ENCODE results near the gene HOXC6. TPM values are rescaled to one million over a fixed set of nuclear protein-coding genes. Genes with fewer than 3 reads are reported as not detected.

Gene HOXC6
- total RNA-seq, 1 donor from 2014 or later = not detected

DNA sequence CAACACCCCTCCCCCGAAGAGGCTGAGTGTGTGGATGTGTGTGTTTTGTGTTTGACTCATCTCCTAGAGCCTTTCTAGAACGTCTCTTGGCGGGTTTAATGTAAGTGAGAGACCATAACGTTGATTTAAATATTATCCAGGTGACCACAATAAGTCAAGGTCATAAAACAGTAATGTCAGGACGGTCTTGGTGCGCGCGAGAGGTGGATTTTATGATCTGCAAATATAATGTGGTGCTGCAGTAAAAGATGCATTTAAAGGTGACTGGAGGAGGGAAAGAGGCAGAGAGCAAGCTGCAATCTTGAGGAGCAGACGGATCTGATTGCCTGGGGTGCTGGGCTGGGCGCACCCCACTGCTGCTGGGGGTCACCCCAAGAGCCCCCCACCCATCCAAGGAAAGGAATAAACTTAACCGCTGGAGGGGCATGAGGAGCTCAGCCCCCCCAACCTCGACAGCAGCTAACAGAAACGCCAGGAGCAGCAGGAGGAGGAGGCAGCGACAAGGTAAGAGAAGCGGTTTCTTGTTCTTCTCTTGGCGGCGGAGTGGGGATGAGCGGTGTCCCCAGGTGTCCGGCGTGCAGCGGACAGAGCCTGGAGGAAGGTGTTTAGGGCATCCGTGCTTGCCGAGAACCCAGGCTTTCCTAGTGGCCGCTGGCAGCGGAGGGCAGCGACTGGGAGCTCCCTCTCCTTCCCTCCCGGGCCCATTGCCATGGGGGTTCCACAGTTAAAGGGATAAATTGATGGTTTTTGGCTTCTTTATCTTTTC is 37.7 kb upstream of the HOXC6 start:
- no peak overlapping the region for H3K4me3 ChIP-seq
- peaks cover 100% of the 10 kb centered on the region for H3K27me3 ChIP-seq
- H4K20me1 ChIP-seq (ENCODE audit: low read depth) = peaks cover 88% of the 10 kb centered on the region
- H3K36me3 Mint-ChIP-seq = no peaks in the 10 kb centered on the region
- no peaks in the 10 kb centered on the region for H3K4me1 ChIP-seq
- no peak overlapping the region for H3K4me2 ChIP-seq
- no peaks in the 10 kb centered on the region for H3K79me2 ChIP-seq (ENCODE audit: low read depth)
- H3K27ac Mint-ChIP-seq = no peak overlapping the region
- no peak overlapping the region for H2AFZ ChIP-seq (replicated peaks)
- peaks cover 9% of the 10 kb centered on the region for H3K9me3 Mint-ChIP-seq
- no peaks in the 10 kb centered on the region for H3F3A ChIP-seq (ENCODE audit: low read depth)
- H3K36me3 ChIP-seq = no peaks in the 10 kb centered on the region
- no peak overlapping the region for H3K9ac ChIP-seq
- no peak overlapping the region for H3K4me3 Mint-ChIP-seq
- H3K9me3 ChIP-seq (ENCODE audit: low read depth) = no peaks in the 10 kb centered on the region
- TF ChIP-seq, protein P1, sequence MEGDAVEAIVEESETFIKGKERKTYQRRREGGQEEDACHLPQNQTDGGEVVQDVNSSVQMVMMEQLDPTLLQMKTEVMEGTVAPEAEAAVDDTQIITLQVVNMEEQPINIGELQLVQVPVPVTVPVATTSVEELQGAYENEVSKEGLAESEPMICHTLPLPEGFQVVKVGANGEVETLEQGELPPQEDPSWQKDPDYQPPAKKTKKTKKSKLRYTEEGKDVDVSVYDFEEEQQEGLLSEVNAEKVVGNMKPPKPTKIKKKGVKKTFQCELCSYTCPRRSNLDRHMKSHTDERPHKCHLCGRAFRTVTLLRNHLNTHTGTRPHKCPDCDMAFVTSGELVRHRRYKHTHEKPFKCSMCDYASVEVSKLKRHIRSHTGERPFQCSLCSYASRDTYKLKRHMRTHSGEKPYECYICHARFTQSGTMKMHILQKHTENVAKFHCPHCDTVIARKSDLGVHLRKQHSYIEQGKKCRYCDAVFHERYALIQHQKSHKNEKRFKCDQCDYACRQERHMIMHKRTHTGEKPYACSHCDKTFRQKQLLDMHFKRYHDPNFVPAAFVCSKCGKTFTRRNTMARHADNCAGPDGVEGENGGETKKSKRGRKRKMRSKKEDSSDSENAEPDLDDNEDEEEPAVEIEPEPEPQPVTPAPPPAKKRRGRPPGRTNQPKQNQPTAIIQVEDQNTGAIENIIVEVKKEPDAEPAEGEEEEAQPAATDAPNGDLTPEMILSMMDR (IDR thresholded peaks at IDR 0.05) = no peak
- TF ChIP-seq EZH2phosphoT487 (IDR thresholded peaks at IDR 0.05) = peak; percentile 85
- peak; percentile 59 for TF ChIP-seq EZH2 (IDR thresholded peaks at IDR 0.05)
- peaks cover 2% of the 10 kb centered on the region for H3K4me1 Mint-ChIP-seq
- H3K27me3 Mint-ChIP-seq (ENCODE audit: insufficient read depth, low read depth) = peaks cover 100% of the 10 kb centered on the region
- no peak overlapping the region for H3K27ac ChIP-seq
- DNase-seq (ENCODE audit: low spot score) = no peak

DNA sequence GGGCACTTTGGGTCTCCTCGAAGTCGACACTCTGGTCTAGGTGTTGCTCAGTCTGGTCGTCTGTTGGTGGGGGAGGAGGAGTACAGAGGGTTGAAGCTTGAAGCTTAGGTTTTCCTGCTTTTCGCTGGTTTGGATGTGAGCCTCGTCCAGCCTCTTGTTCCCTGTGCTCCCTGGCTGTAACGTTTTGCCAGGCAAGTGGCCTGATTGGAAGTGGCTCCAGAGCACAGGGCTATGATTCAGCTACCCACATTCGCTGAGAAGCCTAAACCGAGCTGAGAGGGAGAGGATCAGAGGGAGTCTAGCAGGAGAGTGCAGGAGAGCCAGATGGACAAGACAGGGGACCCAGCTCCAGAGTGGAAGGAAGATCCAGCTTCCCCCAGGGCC is 37.2 kb upstream of the HOXC6 start:
- H3K27ac ChIP-seq = no peak overlapping the region
- no peak overlapping the region for H3K4me3 ChIP-seq
- H2AFZ ChIP-seq (replicated peaks) = no peak overlapping the region
- H3K9ac ChIP-seq = no peak overlapping the region
- H3K4me1 Mint-ChIP-seq = peaks cover 2% of the 10 kb centered on the region
- peaks cover 87% of the 10 kb centered on the region for H4K20me1 ChIP-seq (ENCODE audit: low read depth)
- H3K79me2 ChIP-seq (ENCODE audit: low read depth) = no peaks in the 10 kb centered on the region
- peaks cover 9% of the 10 kb centered on the region for H3K9me3 Mint-ChIP-seq
- H3K4me3 Mint-ChIP-seq = no peak overlapping the region
- H3K27me3 Mint-ChIP-seq (ENCODE audit: insufficient read depth, low read depth) = peaks cover 100% of the 10 kb centered on the region
- TF ChIP-seq EZH2phosphoT487 (IDR thresholded peaks at IDR 0.05) = peak; percentile 28
- TF ChIP-seq, protein P1 (IDR thresholded peaks at IDR 0.05) = no peak
- TF ChIP-seq EZH2 (IDR thresholded peaks at IDR 0.05) = peak; percentile 33
- H3K4me1 ChIP-seq = no peaks in the 10 kb centered on the region
- no peaks in the 10 kb centered on the region for H3K9me3 ChIP-seq (ENCODE audit: low read depth)
- H3K36me3 ChIP-seq = no peaks in the 10 kb centered on the region
- peaks cover 100% of the 10 kb centered on the region for H3K27me3 ChIP-seq
- H3K4me2 ChIP-seq = no peak overlapping the region
- no peak overlapping the region for H3K27ac Mint-ChIP-seq
- no peaks in the 10 kb centered on the region for H3K36me3 Mint-ChIP-seq
- DNase-seq (ENCODE audit: low spot score) = no peak
- H3F3A ChIP-seq (ENCODE audit: low read depth) = no peaks in the 10 kb centered on the region

DNA sequence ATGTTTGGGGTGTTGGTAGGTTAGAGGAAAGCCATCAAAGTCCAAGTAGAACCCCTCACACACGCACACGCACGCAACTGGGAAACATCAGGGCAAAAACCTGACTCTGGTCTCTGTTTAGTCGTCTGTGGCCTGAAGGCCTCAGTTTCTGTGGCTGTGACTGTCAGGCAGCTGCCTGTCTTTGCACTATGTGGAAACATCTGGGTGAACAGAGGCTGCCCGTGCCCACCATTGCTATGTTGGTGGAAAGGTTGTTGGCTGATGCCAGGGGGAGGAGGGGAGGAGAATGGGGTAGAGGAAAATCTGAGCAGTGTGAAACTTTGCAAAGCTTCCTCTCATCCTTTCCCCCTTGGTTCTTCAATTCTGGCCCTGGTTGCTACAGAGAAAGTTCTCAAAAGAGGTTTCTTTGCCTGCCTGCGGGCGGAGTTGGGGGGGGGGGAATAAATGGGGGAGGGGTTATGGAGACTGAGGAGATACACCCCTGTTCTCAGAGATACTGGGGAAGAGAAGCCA is 35.8 kb upstream of the HOXC6 start:
- Mint-ChIP-seq H3K27me3 (ENCODE audit: insufficient read depth, low read depth) (peaks cover 98% of the 10 kb centered on the region), H3K27ac (no peak overlapping the region), H3K36me3 (no peaks in the 10 kb centered on the region), H3K4me3 (no peak overlapping the region), H3K4me1 (peaks cover 2% of the 10 kb centered on the region), H3K9me3 (peaks cover 6% of the 10 kb centered on the region)
- peaks cover 100% of the 10 kb centered on the region for H3K27me3 ChIP-seq
- H3K4me2 ChIP-seq = no peak overlapping the region
- no peaks in the 10 kb centered on the region for H3K4me1 ChIP-seq
- H3K79me2 ChIP-seq (ENCODE audit: low read depth) = no peaks in the 10 kb centered on the region
- no peaks in the 10 kb centered on the region for H3K9me3 ChIP-seq (ENCODE audit: low read depth)
- TF ChIP-seq EZH2phosphoT487 (IDR thresholded peaks at IDR 0.05) (no peak), EZH2 (IDR thresholded peaks at IDR 0.05) (no peak)
- TF ChIP-seq, protein P1 (IDR thresholded peaks at IDR 0.05) = no peak
- H2AFZ ChIP-seq (replicated peaks) = no peak overlapping the region
- no peak overlapping the region for H3K9ac ChIP-seq
- no peaks in the 10 kb centered on the region for H3K36me3 ChIP-seq
- H3F3A ChIP-seq (ENCODE audit: low read depth) = no peaks in the 10 kb centered on the region
- no peak for DNase-seq (ENCODE audit: low spot score)
- peaks cover 89% of the 10 kb centered on the region for H4K20me1 ChIP-seq (ENCODE audit: low read depth)
- H3K4me3 ChIP-seq = no peak overlapping the region
- no peak overlapping the region for H3K27ac ChIP-seq
